Kidney (tissue), 14 donors: Measurements from ENCODE around the gene SCTR. TPM values are rescaled to one million over a fixed set of nuclear protein-coding genes. Genes with fewer than 3 reads are reported as not detected.

Source experiments
- DNase-seq, 5 donors: peaks; one replicate each; pipeline ENCODE4 v3.0.0-alpha.2; 2013 to 2020
- FAIRE-seq: peaks from 2 replicates; lab custom pipeline; 2012; peaks lifted over from hg19 to GRCh38; lab: Jason Lieb, UNC
- H3K27ac ChIP-seq, 2 donors: one replicate each; pipeline ENCODE4 v1.7.0; 2013; ENCODE audit warnings: low read depth in 2 of 2, low read length in 2 of 2, inconsistent platforms in 1 of 2
- H3K27me3 ChIP-seq: one replicate; pipeline ENCODE4 v1.7.1; 2013; ENCODE audit warnings: low read length, inconsistent platforms; ENCODE audit not compliant: control insufficient read depth, insufficient read depth
- H3K36me3 ChIP-seq, 3 donors: one replicate each; pipeline versions ENCODE4 v1.7.0 to v1.7.1; 2013; ENCODE audit warnings: low read length in 3 of 3, control low read depth in 1 of 3, inconsistent platforms in 1 of 3; ENCODE audit not compliant: insufficient read depth in 3 of 3, control insufficient read depth in 2 of 3
- H3K4me1 ChIP-seq, 3 donors: one replicate each; pipeline versions ENCODE4 v1.7.0 to v1.7.1; 2013; ENCODE audit warnings: low read length in 3 of 3, inconsistent platforms in 1 of 3, low read depth in 1 of 3; ENCODE audit not compliant: control insufficient read depth in 2 of 3, insufficient read depth in 2 of 3
- H3K4me3 ChIP-seq, 3 donors: one replicate each; pipeline versions ENCODE4 v1.7.0 to v1.8.1; 2013; ENCODE audit warnings: low read length in 3 of 3, control low read depth in 1 of 3, inconsistent platforms in 1 of 3
- H3K9ac ChIP-seq, 3 donors: one replicate each; pipeline versions ENCODE4 v1.7.0 to v1.7.1; 2013; ENCODE audit warnings: low read length in 3 of 3, control low read depth in 1 of 3, inconsistent platforms in 1 of 3
- H3K9me3 ChIP-seq, 3 donors: one replicate each; pipeline versions ENCODE4 v1.7.0 to v1.7.1; 2013; ENCODE audit warnings: low read length in 3 of 3, control low read depth in 1 of 3, inconsistent platforms in 1 of 3; ENCODE audit not compliant: control insufficient read depth in 2 of 3, insufficient read depth in 1 of 3
- CTCF ChIP-seq: IDR thresholded peaks from 3 replicates; pipeline ENCODE4 v1.5.1; 2012; ENCODE audit warnings: mild to moderate bottlenecking, moderate library complexity, borderline replicate concordance; ENCODE audit not compliant: insufficient read depth; ENCODE audit errors: extremely low read depth
- intact Hi-C: fragments of 100-400 bp; cut with DNase I; formaldehyde crosslinking; loops from one replicate; pipeline ENCODE4 v1.11.1; 2022
- polyA plus RNA-seq: library from polyadenylated mRNA; stranded (reverse); fragments of 350-450 nt; fragmentation: Illumina TruSeq; extraction: RNeasy Lipid Tissue Mini Kit (QIAGEN cat#74804); gene quantifications from one replicate; pipeline ENCODE4 v1.2.3, GENCODE V29; 2014; ENCODE audit warnings: low read depth, low replicate concordance; ENCODE audit not compliant: insufficient read depth
- total RNA-seq: library from RNA; stranded (reverse); fragmentation: NEBNext Ultra II Directional; extraction: Animal tissue kit (Norgen Biotek cat#: 25700); gene quantifications from one replicate; pipeline ENCODE4 v1.2.1, GENCODE V29; 2021
- donor health status: control.
- donor health status: control.
- donor health status: control.
- donor health status: control.
- donor health status: control.
- donor health status: DM: yes; HTN: yes; CAD: no.
- donor health status: Normal renal cell carcinoma (clear cell type).

The SCTR gene
- total and polyA plus RNA-seq, 2 donors from 2014 or later: 7.3 to 15.9 TPM

DNA sequence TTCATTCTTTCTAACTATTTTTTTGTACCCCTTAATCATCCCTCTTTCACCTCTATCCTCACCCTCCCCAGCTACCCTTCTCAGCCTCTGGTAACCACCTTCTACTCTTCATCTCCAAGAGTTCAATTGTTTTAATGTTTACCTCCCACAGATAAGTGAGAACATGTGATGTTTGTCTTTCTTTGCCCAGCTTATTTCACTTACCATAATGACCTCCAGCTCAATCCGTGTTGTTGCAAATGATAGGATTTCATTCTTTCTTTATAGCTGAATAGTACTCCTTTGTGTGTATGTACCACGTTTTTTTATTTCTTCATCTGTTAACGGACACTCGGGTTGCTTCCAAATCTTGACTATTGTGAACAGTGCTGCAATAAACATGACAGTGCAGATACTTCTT is 114.8 kb downstream of the SCTR start:
- TF ChIP-seq CTCF: no peak
- Histone ChIP-seq H3K36me3 (no peaks in the 10 kb centered on the region), H3K9ac (no peak overlapping the region), H3K27ac (no peak overlapping the region), H3K27me3 (no peaks in the 10 kb centered on the region), H3K4me3 (no peak overlapping the region), H3K9me3 (no peaks in the 10 kb centered on the region), H3K4me1 (peaks cover 0 to 5% (median 0%) of the 10 kb centered on the region in 3 donors)
- intact Hi-C loops: loop anchor here (5.0 kb wide), 1 partner anchor 68 kb away; no protein-coding TSS in a partner anchor
- DNase-seq (no peak), FAIRE-seq (no peak)

DNA sequence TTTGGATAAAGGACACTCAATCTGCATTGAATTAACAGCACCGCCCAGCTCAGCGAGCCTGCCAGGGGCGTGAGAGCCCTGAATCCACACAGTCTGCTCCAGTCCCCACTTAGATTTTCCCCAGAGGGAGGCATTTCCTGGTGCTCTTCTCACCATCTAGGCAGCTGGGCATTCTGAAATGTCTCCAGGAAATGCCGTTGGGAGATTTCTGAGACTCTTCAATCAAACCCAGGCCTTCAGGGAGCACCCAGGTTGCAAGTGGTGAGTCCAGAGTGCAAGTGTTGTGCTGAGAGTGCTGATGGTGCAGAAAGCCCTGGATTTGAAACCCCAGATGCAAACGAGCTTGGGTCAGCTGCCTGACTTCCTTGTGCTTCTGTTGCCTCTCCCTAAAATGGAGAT is 116.1 kb downstream of the SCTR start:
- Histone ChIP-seq H3K9ac (no peak overlapping the region), H3K4me1 (peaks cover 0 to 7% (median 1%) of the 10 kb centered on the region in 3 donors), H3K9me3 (no peaks in the 10 kb centered on the region), H3K36me3 (no peaks in the 10 kb centered on the region), H3K27me3 (no peaks in the 10 kb centered on the region), H3K27ac (no peak overlapping the region), H3K4me3 (no peak overlapping the region)
- FAIRE-seq (no peak), DNase-seq (peak in 1 of 5 donors; percentile 23)
- TF ChIP-seq CTCF: no peak
- intact Hi-C loops: loop anchor here (5.0 kb wide), 1 partner anchor 69 kb away; no protein-coding TSS in a partner anchor

GRCh38 chr2:119407430-119408220 is 116.7 kb downstream of the SCTR start:
- DNase-seq (peak in 4 of 5 donors; percentile 60 to 82 (median 69)), FAIRE-seq (peak; percentile 88)
- intact Hi-C loops: loop anchor here (5.0 kb wide), 1 partner anchor 70 kb away; no protein-coding TSS in a partner anchor
- Histone ChIP-seq H3K4me3 (no peak overlapping the region), H3K4me1 (peaks cover 0 to 12% (median 4%) of the 10 kb centered on the region in 3 donors), H3K27ac (no peak overlapping the region), H3K9me3 (no peaks in the 10 kb centered on the region), H3K27me3 (no peaks in the 10 kb centered on the region), H3K36me3 (no peaks in the 10 kb centered on the region), H3K9ac (no peak overlapping the region)
- peak; percentile 92 for TF ChIP-seq CTCF
